ENCODE results near the gene CD96. TPM values are rescaled to one million over a fixed set of nuclear protein-coding genes. Genes with fewer than 3 reads are reported as not detected.

The CD96 gene
- total and polyA plus RNA-seq, 2 donors (not counting 3 experiments of a cell fraction or from before 2014, with no cell fraction given) = not detected

GRCh38 chr3:111648991-111649579 is 107.1 kb downstream of the CD96 start:
- peaks cover 3% of the 10 kb centered on the region for H3K4me1 ChIP-seq (ENCODE audit: control insufficient read depth, extremely low read depth, insufficient read depth, low read length)
- no peak overlapping the region for H3K27ac ChIP-seq (ENCODE audit: insufficient read depth, low read depth, low read length)
- no peaks in the 10 kb centered on the region for H3K79me2 ChIP-seq (ENCODE audit: control insufficient read depth, insufficient read depth, low read length)
- no peaks in the 10 kb centered on the region for H3K36me3 ChIP-seq (ENCODE audit: control insufficient read depth in 2 of 2, extremely low read depth in 1 of 2, insufficient read depth in 2 of 2, low read length in 2 of 2)
- CTCF ChIA-PET = interaction anchor here (1.4 kb wide), 1 partner anchor 26 kb away, joined by 3 read pairs; no protein-coding TSS in a partner anchor
- dilution Hi-C loops (cut with MboI; ENCODE audit: extremely low pct_ligation_motif_present, low sequenced_read_pairs) (no loop called here), intact Hi-C loops (cut with micrococcal nuclease) (no loop called here)
- no peaks in the 10 kb centered on the region for H3K9me1 ChIP-seq (replicated peaks; ENCODE audit: control insufficient read depth, extremely low read depth, insufficient read depth, low read length)
- no peaks in the 10 kb centered on the region for H3K9me3 ChIP-seq (replicated peaks; ENCODE audit: control insufficient read depth, insufficient read depth, low read length)
- H2AFZ ChIP-seq (ENCODE audit: low read depth, low read length) = no peak overlapping the region
- no peak overlapping the region for H3K9ac ChIP-seq (replicated peaks; ENCODE audit: extremely low read depth, insufficient read depth, low read length)
- no peak for TF ChIP-seq JUN (IDR thresholded peaks at IDR 0.05; ENCODE audit: borderline replicate concordance, insufficient read depth, insufficient read length, low read depth)
- peak; percentile 30 for TF ChIP-seq GATA2 (IDR thresholded peaks at IDR 0.05; ENCODE audit: insufficient read depth, insufficient read length, low read depth, low read length)
- peak; percentile 55 for TF ChIP-seq FOS (IDR thresholded peaks at IDR 0.05; ENCODE audit: borderline replicate concordance, insufficient read depth, low read length)
- H3K27me3 ChIP-seq (ENCODE audit: control insufficient read depth in 2 of 2, insufficient read depth in 2 of 2, low read length in 2 of 2) = peaks cover 2 to 3% of the 10 kb centered on the region in 2 experiments
- H3K4me3 ChIP-seq (replicated peaks in 1 of 3; ENCODE audit: insufficient read depth in 1 of 3, low read depth in 1 of 3, low read length in 3 of 3) = no peak overlapping the region
- peak; percentile 8 for DNase-seq (ENCODE audit: low read depth, low spot score)
- no peak for FAIRE-seq
- H3K4me2 ChIP-seq (ENCODE audit: insufficient read depth, low read length) = no peak overlapping the region
- BruUV-seq (replicated peaks) = no TSS peak
- POLR2A ChIA-PET = no interaction called here
- H4K20me1 ChIP-seq (replicated peaks; ENCODE audit: control insufficient read depth, extremely low read depth, insufficient read depth, low read length) = no peaks in the 10 kb centered on the region

GRCh38 chr3:111650378-111651275 is 108.6 kb downstream of the CD96 start:
- no peaks in the 10 kb centered on the region for H3K79me2 ChIP-seq (ENCODE audit: control insufficient read depth, insufficient read depth, low read length)
- H3K4me1 ChIP-seq (ENCODE audit: control insufficient read depth, extremely low read depth, insufficient read depth, low read length) = peaks cover 3% of the 10 kb centered on the region
- TF ChIP-seq EZH2 (IDR thresholded peaks at IDR 0.05; ENCODE audit: borderline replicate concordance, low read depth, low read length, severe bottlenecking) (no peak), JUN (IDR thresholded peaks at IDR 0.05; ENCODE audit: borderline replicate concordance, insufficient read depth, insufficient read length, low read depth) (no peak), CTCF (IDR thresholded peaks at IDR 0.05; ENCODE audit: extremely low read depth in 1 of 2, insufficient read depth in 1 of 2, low read depth in 1 of 2, low read length in 2 of 2) (no peak), POLR2A (IDR thresholded peaks at IDR 0.05; ENCODE audit: low read depth, low read length) (no peak), GATA2 (IDR thresholded peaks at IDR 0.05; ENCODE audit: insufficient read depth, insufficient read length, low read depth, low read length) (no peak), POLR2AphosphoS5 (IDR thresholded peaks at IDR 0.05; ENCODE audit: insufficient read depth, low read depth, low read length) (no peak)
- intact Hi-C loops (cut with micrococcal nuclease) = no loop called here
- no peak overlapping the region for H2AFZ ChIP-seq (ENCODE audit: low read depth, low read length)
- ChIA-PET POLR2A (no interaction called here), CTCF (no interaction called here)
- H3K27ac ChIP-seq (ENCODE audit: insufficient read depth, low read depth, low read length) = no peak overlapping the region
- no peaks in the 10 kb centered on the region for H3K9me1 ChIP-seq (replicated peaks; ENCODE audit: control insufficient read depth, extremely low read depth, insufficient read depth, low read length)
- no TSS peak for BruUV-seq (replicated peaks)
- H4K20me1 ChIP-seq (replicated peaks; ENCODE audit: control insufficient read depth, extremely low read depth, insufficient read depth, low read length) = no peaks in the 10 kb centered on the region
- no peaks in the 10 kb centered on the region for H3K9me3 ChIP-seq (replicated peaks; ENCODE audit: control insufficient read depth, insufficient read depth, low read length)
- peaks cover 6 to 7% of the 10 kb centered on the region in 2 experiments for H3K27me3 ChIP-seq (ENCODE audit: control insufficient read depth in 2 of 2, insufficient read depth in 2 of 2, low read length in 2 of 2)
- no peak overlapping the region for H3K4me3 ChIP-seq (replicated peaks in 1 of 3; ENCODE audit: insufficient read depth in 1 of 3, low read depth in 1 of 3, low read length in 3 of 3)
- no peak overlapping the region for H3K4me2 ChIP-seq (ENCODE audit: insufficient read depth, low read length)
- FAIRE-seq = no peak
- no peak overlapping the region for H3K9ac ChIP-seq (replicated peaks; ENCODE audit: extremely low read depth, insufficient read depth, low read length)
- dilution Hi-C loops (cut with MboI; ENCODE audit: extremely low pct_ligation_motif_present, low sequenced_read_pairs) = no loop called here
- no peak for DNase-seq (ENCODE audit: low read depth, low spot score)
- no peaks in the 10 kb centered on the region for H3K36me3 ChIP-seq (ENCODE audit: control insufficient read depth in 2 of 2, extremely low read depth in 1 of 2, insufficient read depth in 2 of 2, low read length in 2 of 2)

All from endothelial cell of umbilical vein (primary cell).